NCI-H1436 (cell line): Measurements from ENCODE around the gene COL21A1.

Source experiments
- DNase-seq: peaks from one replicate; lab custom pipeline; 2025; lab: John Stamatoyannopoulos, UW

The COL21A1 gene

DNA sequence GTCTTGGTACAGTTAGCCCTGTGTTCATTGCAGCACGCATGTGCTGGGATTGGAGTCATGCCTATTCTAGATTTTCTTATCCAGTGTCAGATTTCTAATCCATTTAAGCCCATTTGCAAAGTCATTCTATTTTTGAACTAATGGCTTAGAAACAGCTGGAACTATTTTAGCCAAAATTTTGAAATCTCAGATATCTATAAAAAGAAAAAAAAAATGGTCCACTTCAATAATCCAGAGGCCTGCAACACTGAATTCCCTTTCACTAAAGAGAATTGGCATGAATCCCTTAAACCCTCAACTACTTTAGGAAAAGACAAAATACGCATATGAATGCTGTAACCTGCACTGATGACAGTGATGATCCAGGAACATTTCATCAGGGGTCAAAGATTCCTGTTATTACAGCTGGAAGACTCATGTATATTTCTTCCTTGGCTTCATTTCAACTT is 1.5 kb downstream of the COL21A1 start:
- no peak for DNase-seq

DNA sequence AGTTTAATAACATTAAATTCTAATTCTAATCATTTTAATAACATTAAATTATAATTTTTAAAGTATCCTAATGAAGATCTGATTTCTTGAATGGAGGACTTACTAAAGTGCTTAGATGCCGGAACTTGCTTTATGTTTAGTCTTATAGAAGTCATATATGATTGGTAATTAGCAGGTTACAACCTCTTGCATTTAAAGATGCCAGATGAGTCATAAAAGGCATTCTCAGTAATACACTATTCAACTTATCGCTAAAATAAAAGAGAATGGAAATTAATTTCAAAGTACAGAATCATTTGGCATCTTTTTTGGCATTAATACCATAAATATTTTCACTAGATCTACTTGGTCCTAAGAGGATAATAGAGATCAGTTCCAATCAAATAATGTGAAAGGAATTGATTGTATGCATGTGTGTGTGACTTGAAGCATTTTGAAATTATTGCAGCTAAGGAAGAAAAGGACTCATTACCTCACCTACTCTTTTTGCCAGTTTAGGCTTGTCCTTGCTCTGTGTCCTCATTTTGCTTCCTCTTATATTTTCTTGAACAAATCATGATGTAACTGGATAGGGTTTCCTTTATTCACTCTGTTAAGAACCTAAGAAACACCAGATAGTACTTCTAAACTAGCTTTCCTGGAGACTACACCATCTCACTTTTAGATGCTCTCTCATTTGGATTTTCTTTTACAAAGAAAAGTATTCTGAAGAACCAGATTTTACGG is 2.7 kb downstream of the COL21A1 start:
- no peak for DNase-seq

GRCh38 chr6:56244089-56244488 is 3.3 kb downstream of the COL21A1 start:
- DNase-seq: no peak

- DNase-seq: no peak
These were observed 3.8 kb downstream of the COL21A1 start for GRCh38 chr6:56243518-56244070.

GRCh38 chr6:56242346-56242745 is 5.0 kb downstream of the COL21A1 start:
- no peak for DNase-seq

- DNase-seq: no peak
These were observed 6.1 kb downstream of the COL21A1 start for GRCh38 chr6:56241124-56241802.

DNA sequence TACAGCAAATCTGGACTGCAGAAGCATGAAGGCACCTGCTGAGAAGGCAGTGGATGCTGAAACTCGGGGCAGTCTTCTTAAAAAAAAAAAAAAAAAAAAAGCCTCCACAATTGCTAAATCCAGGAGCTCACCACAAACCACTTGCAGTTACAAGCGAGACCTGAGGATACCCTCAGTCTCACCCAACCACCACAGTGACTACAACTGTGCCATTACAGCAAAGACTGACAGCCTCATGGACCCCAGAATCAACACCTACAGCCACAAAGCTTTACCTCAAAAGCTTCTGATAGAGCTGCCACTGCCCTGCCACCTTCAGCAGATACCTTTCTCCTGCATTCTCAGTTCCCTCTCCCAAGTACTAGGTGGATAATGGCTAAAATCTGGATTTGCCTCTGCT is 9.0 kb downstream of the COL21A1 start:
- no peak for DNase-seq

DNA sequence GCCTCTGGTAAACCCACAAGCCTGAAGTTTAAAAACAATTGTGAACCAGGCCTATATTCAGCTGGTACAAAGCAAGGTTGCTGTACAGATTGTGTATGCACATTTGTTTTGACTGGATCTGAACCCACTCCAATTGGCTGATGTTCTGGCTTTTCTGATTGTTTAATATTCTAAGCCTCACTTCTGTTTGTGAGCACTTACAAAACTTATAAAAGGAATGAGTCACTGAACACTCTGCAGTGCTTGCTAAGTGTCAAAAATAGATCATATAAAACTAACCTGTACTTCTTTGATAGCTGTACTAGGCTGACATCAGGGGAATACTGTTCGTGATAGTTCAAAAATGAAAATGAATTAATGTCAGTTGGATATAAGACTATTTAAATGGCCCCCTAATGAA is 12.1 kb downstream of the COL21A1 start:
- no peak for DNase-seq

DNA sequence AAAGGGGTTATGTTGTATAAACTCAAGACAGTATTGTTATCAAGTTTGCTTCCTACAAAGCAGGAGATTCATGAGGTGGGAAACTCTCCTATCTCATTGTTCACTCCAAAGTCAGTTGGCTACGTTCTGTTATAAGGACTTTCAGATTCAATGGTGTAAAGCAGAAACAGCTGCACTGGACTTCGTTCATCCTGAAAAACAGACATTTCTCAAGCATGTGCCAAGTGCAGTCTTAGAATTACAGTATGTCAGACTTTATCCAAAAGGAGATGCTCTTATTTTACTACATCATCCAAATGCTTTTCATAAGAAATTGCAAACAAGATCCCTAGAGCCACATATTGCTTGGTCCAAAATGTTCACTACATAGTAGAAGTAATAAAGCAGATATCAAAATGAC is 14.9 kb downstream of the COL21A1 start:
- no peak for DNase-seq

DNA sequence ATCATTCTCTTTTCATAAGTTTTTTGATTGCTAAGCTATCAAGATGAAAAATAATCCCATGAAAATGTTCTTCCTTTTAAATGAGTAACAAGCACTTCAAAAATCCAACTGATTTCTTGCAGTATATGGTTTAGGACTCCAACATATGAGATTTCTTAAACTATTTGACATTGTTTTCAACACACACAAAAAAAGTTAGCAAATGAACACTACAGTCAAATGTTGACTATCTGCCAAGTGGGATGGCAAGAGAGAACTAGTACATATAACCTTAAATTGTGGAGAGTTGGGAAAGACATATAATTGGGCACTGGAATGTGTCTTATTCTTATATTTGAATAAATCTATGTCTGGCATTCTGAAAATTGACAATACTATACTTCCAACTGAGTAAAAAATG is 15.6 kb downstream of the COL21A1 start:
- no peak for DNase-seq

DNA sequence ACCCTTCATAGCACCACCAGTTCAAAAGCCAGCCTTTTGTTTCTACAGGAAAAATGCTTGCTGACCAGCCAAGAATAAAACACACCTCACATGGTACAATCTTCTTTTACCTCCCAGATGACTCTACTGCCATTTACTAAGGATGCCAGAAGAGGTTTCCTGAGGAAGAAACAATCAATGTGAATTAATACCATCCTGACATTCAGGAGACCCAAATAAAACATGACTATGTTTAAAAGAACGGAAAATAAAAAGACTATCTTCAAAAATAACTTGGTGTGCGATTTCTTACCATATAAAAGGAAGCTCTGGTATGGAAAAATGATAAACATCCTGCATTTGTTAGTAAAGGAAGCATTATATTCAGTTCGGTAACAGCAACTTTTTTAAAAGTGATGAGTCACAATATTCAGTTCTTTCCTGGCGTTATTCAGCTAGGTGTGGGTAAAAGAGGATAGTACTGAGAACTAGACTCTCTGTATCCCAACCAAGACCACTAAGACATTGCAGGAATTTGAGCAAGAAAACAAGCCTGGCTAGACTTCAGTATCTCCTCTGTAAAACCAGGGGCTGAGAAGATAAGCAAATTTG is 16.3 kb downstream of the COL21A1 start:
- no peak for DNase-seq

GRCh38 chr6:56227071-56227879 is 20.1 kb downstream of the COL21A1 start:
- no peak for DNase-seq

DNA sequence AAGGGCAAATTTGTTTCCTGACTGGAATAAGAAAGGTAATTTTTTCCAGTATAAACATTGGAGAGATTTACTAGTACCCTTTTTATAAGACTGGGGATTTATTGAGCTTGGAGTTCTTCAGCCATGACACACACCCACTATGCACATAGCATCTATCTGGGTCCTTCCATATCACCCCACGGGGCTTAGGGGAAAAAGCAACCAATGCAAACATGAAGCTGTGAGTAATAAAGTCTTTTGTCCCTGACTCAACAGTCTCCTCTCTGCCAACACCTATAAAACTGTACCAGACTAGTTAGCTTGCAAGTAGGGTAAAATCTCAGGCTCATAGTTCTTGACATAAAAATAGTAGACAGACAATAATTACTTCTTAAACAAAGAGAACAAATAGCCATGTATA is 23.4 kb downstream of the COL21A1 start:
- no peak for DNase-seq

GRCh38 chr6:56222499-56222898 is 24.9 kb downstream of the COL21A1 start:
- no peak for DNase-seq

- DNase-seq: no peak
These were observed 27.3 kb downstream of the COL21A1 start for GRCh38 chr6:56220078-56220477.

GRCh38 chr6:56214703-56215101 is 32.7 kb downstream of the COL21A1 start:
- no peak for DNase-seq

- DNase-seq: no peak
These were observed 33.2 kb downstream of the COL21A1 start for GRCh38 chr6:56214041-56214702.

DNA sequence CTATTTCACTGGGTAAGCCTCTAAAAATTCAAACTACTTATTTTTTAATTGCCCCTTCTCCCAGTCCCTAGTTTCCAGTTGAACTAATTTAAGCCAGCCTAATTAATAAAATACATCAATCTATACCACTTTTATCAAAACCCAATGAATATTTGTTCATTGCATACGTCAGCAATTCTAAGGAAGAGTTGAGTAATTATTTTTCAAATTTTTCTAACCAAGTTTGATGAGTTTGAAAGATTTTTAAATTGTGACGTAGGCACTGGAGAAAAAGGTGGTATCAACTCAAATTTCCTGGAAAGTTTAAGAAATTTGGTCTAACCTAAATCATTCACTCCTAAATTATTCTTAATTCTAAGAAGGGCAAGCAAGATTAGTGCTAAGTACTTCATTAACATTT is 35.7 kb downstream of the COL21A1 start:
- no peak for DNase-seq

GRCh38 chr6:56204134-56204533 is 43.2 kb downstream of the COL21A1 start:
- DNase-seq: no peak

GRCh38 chr6:56199956-56200355 is 47.4 kb downstream of the COL21A1 start:
- no peak for DNase-seq

DNA sequence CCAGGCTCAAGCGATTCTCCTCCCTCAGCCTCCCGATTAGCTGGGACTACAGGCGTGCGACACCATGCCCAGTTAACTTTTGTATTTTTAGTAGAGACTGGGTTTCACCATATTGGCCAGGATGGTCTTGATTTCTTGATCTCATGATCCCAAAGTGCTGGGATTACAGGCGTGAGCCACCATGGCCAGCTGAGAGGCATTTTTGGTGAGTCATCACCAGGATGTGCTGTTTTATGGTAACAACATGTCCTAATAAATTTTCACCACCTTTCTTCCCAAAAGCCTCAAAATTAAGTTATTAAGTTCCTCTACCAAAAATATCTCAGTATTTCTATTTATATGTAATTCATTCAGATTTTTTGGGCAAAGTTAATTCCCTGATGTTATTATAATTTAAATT is 53.5 kb downstream of the COL21A1 start:
- DNase-seq: no peak

- DNase-seq: no peak
These were observed 59.0 kb downstream of the COL21A1 start for GRCh38 chr6:56188429-56188828.
